SK-N-SH (cell line): ENCODE measurements around the gene MAP1B. TPM values are rescaled to one million over a fixed set of nuclear protein-coding genes. Genes with fewer than 3 reads are reported as not detected.

ENCODE experiments used
- CTCF ChIA-PET: fragments of 300-600, 350-600 bp; formaldehyde crosslinking; extraction: SDS; loops from one replicate; lab custom pipeline; 2021; lab: Yijun Ruan, JAX
- POLR2A ChIA-PET: fragments of 350-600 bp; sonication (Branson Sonifier 250); formaldehyde crosslinking; extraction: SDS; loops from one replicate; lab custom pipeline; 2020; ENCODE audit warnings: antibody characterized with exemption, inconsistent platforms; lab: Yijun Ruan, JAX
- DNase-seq: peaks from one replicate; pipeline ENCODE4 v3.0.0; 2012
- H2AFZ ChIP-seq: fragments of 200-600 bp; sonication (generic); 2 replicates; pipeline ENCODE4 v1.8.1; 2016; ENCODE audit warnings: antibody characterized with exemption, mild to moderate bottlenecking, low read depth
- H3F3A ChIP-seq: fragments of 200-600 bp; sonication (generic); replicated peaks from 2 replicates; pipeline ENCODE3; 2016; ENCODE audit warnings: antibody characterized with exemption, mild to moderate bottlenecking; ENCODE audit not compliant: insufficient read depth
- H3K27ac ChIP-seq, 2 experiments: fragments of 200-500 bp in 1 of 2; fragments of 200-600 bp in 1 of 2; sonication (Bioruptor generic) in 1 of 2; sonication (generic), shearing (Covaris generic) in 1 of 2; 2 replicates each; pipeline versions ENCODE4 v1.5.1 to v1.6.1; 2014 to 2016; ENCODE audit warnings: low read depth in 2 of 2, inconsistent platforms in 1 of 2, low read length in 1 of 2, mild to moderate bottlenecking in 1 of 2, mixed read lengths in 1 of 2
- H3K27me3 ChIP-seq: fragments of 200-600 bp; sonication (generic), shearing (Covaris generic); 2 replicates; pipeline ENCODE4 v1.6.1; 2016; ENCODE audit warnings: mixed run types; ENCODE audit not compliant: insufficient read depth
- H3K36me3 ChIP-seq, 2 experiments: fragments of 200-500 bp in 1 of 2; fragments of 200-600 bp in 1 of 2; sonication (Bioruptor generic) in 1 of 2; sonication (generic) in 1 of 2; replicated peaks in 1 of 2; 2 replicates each; pipeline versions ENCODE3 to v1.5.1; 2014 to 2016; ENCODE audit warnings: low read length in 1 of 2, mild to moderate bottlenecking in 1 of 2; ENCODE audit not compliant: insufficient read depth in 2 of 2, control insufficient read depth in 1 of 2
- H3K4me1 ChIP-seq, 2 experiments: fragments of 200-500 bp in 1 of 2; fragments of 200-600 bp in 1 of 2; sonication (Bioruptor generic) in 1 of 2; sonication (generic), shearing (Covaris generic) in 1 of 2; 2 replicates each; pipeline versions ENCODE4 v1.5.1 to v1.6.1; 2014 to 2016; ENCODE audit warnings: low read depth in 1 of 2, low read length in 1 of 2, mixed run types in 1 of 2; ENCODE audit not compliant: insufficient read depth in 2 of 2, control insufficient read depth in 1 of 2
- H3K4me2 ChIP-seq: fragments of 200-600 bp; sonication (generic), shearing (Covaris generic); 2 replicates; pipeline ENCODE4 v1.6.1; 2017; ENCODE audit warnings: mixed run types
- H3K4me3 ChIP-seq, 2 experiments: fragments of 200-500 bp in 1 of 2; fragments of 200-600 bp in 1 of 2; sonication (Bioruptor generic) in 1 of 2; sonication (generic), shearing (Covaris generic) in 1 of 2; 2 replicates each; pipeline versions ENCODE4 v1.5.1 to v1.8.1; 2014 to 2016; ENCODE audit warnings: low read depth in 2 of 2, inconsistent platforms in 1 of 2, low read length in 1 of 2, mild to moderate bottlenecking in 1 of 2, mixed read lengths in 1 of 2, moderate library complexity in 1 of 2
- H3K79me2 ChIP-seq: fragments of 200-600 bp; sonication (generic); 2 replicates; pipeline ENCODE4 v1.8.1; 2017; ENCODE audit warnings: mild to moderate bottlenecking; ENCODE audit not compliant: insufficient read depth
- H3K9ac ChIP-seq: fragments of 200-600 bp; sonication (generic); 2 replicates; pipeline ENCODE4 v1.6.1; 2017; ENCODE audit warnings: mixed run types
- H3K9me2 ChIP-seq: fragments of 200-600 bp; sonication (generic); 2 replicates; pipeline ENCODE4 v1.6.1; 2017; ENCODE audit warnings: mixed run types
- H3K9me3 ChIP-seq: fragments of 200-600 bp; sonication (generic); 2 replicates; pipeline ENCODE4 v1.6.1; 2017; ENCODE audit warnings: mixed run types, mild to moderate bottlenecking, moderate library complexity
- H4K20me1 ChIP-seq: fragments of 200-600 bp; sonication (generic); 2 replicates; pipeline ENCODE4 v1.6.1; 2017; ENCODE audit warnings: mild to moderate bottlenecking, mixed run types; ENCODE audit not compliant: insufficient read depth
- EZH2phosphoT487 ChIP-seq: fragments of 200-600 bp; sonication (generic); IDR thresholded peaks from 2 replicates; pipeline ENCODE4 v1.6.1; 2017; ENCODE audit warnings: low read depth, mixed run types, mild to moderate bottlenecking, antibody characterized with exemption, moderate library complexity, borderline replicate concordance
- FOXJ3 ChIP-seq: sonication (generic); formaldehyde crosslinking; IDR thresholded peaks from 2 replicates; pipeline ENCODE4 v1.5.1; 2020; ENCODE audit warnings: mild to moderate bottlenecking, missing genetic modification reagents
- FOXM1 ChIP-seq: IDR thresholded peaks from 2 replicates; pipeline ENCODE4 v1.4.0; 2012; ENCODE audit warnings: low read depth, mild to moderate bottlenecking
- JUND ChIP-seq: IDR thresholded peaks from 2 replicates; pipeline ENCODE4 v1.4.0; 2012
- MXI1 ChIP-seq: IDR thresholded peaks from 2 replicates; pipeline ENCODE4 v1.6.1; 2012; ENCODE audit warnings: mild to moderate bottlenecking, low read depth, low read length, improper control_type of control experiment
- NRF1 ChIP-seq: IDR thresholded peaks from 2 replicates; pipeline ENCODE4 v1.6.1; 2012; ENCODE audit warnings: low read depth, mild to moderate bottlenecking, low read length
- RFX5 ChIP-seq: IDR thresholded peaks from 2 replicates; pipeline ENCODE4 v1.6.1; 2012; ENCODE audit warnings: mild to moderate bottlenecking, improper control_type of control experiment, low read length
- RXRA ChIP-seq: IDR thresholded peaks from 2 replicates; pipeline ENCODE4 v1.4.0; 2012; ENCODE audit warnings: low read depth, mild to moderate bottlenecking, borderline replicate concordance
- SIN3A ChIP-seq: IDR thresholded peaks from 2 replicates; pipeline ENCODE4 v1.6.1; 2012; ENCODE audit warnings: low read depth, mild to moderate bottlenecking, low read length, moderate library complexity, borderline replicate concordance
- SMC3 ChIP-seq: IDR thresholded peaks from 2 replicates; pipeline ENCODE4 v1.6.1; 2012; ENCODE audit warnings: low read depth, low read length, improper control_type of control experiment
- TCF12 ChIP-seq: IDR thresholded peaks from 2 replicates; pipeline ENCODE4 v1.4.0; 2012
- WGBS: methylation state at CpG from one replicate; pipeline ENCODE4 v1.1.6; 2017; ENCODE audit warnings: low lambda C conversion rate; 5-methylcytosine and 5-hydroxymethylcytosine counted together
- polyA plus RNA-seq, 3 experiments: library from polyadenylated mRNA; depleted of rRNA; stranded (reverse); fragments of >200 nt; gene quantifications; 2 replicates each; pipeline ENCODE4 v1.2.3, GENCODE V29; 2012
- TF ChIP-seq, protein P1 (sequence below): IDR thresholded peaks from 2 replicates; pipeline ENCODE4 v1.4.0; 2012; ENCODE audit warnings: low read depth, borderline replicate concordance
- TF ChIP-seq, protein P2 (sequence below): fragments of 200-600 bp; sonication (generic); IDR thresholded peaks from 2 replicates; pipeline ENCODE4 v1.6.1; 2017; ENCODE audit warnings: antibody characterized with exemption, mild to moderate bottlenecking, moderate library complexity
- TF ChIP-seq, protein P3 (sequence below): IDR thresholded peaks from 2 replicates; pipeline ENCODE4 v1.4.0; 2012; ENCODE audit warnings: low read depth

MAP1B gene
- polyA plus RNA-seq, 1 of the 3 experiments (the other 2 are of a cell fraction), result 47.5 TPM

DNA sequence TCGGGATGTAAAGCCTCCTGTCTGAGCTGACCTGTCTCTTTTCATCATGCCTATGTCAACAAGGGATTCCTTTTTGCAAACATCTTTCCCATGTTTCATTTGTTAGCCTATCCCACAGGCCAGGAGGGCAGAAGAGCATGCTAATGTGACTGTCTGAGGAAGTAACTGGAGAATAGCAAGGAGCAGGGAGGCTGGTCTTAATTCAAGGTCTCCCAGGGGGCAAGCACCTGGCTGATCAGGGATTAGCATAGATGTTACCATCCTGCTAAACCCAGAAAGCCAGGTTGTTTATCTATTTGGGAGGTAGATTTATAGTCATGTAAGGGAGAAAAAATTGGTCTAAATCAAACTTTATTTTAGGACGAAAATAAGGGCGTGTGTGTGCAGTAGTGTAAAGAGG is 36.7 kb upstream of the MAP1B start:
- no peak overlapping the region; a peak in 1 of 4 replicates for H3K27ac ChIP-seq
- H3K4me3 ChIP-seq, result no peak overlapping the region
- peaks cover 20 to 29% of the 10 kb centered on the region in 2 experiments for H3K4me1 ChIP-seq
- H3K4me2 ChIP-seq, result no peak overlapping the region
- DNase-seq, result no peak
- H2AFZ ChIP-seq, result no peak overlapping the region
- ChIA-PET CTCF (no interaction called here), POLR2A (no interaction called here)
- no peak for TF ChIP-seq RFX5
- TF ChIP-seq EZH2phosphoT487, result no peak
- no peak for TF ChIP-seq SIN3A
- TF ChIP-seq, protein P1, sequence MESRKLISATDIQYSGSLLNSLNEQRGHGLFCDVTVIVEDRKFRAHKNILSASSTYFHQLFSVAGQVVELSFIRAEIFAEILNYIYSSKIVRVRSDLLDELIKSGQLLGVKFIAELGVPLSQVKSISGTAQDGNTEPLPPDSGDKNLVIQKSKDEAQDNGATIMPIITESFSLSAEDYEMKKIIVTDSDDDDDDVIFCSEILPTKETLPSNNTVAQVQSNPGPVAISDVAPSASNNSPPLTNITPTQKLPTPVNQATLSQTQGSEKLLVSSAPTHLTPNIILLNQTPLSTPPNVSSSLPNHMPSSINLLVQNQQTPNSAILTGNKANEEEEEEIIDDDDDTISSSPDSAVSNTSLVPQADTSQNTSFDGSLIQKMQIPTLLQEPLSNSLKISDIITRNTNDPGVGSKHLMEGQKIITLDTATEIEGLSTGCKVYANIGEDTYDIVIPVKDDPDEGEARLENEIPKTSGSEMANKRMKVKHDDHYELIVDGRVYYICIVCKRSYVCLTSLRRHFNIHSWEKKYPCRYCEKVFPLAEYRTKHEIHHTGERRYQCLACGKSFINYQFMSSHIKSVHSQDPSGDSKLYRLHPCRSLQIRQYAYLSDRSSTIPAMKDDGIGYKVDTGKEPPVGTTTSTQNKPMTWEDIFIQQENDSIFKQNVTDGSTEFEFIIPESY, result no peak
- TF ChIP-seq RXRA, result no peak
- TF ChIP-seq SMC3, result no peak
- TF ChIP-seq MXI1, result no peak
- no peak for TF ChIP-seq FOXJ3 (CRISPR knock-in tag)
- TF ChIP-seq, protein P2, sequence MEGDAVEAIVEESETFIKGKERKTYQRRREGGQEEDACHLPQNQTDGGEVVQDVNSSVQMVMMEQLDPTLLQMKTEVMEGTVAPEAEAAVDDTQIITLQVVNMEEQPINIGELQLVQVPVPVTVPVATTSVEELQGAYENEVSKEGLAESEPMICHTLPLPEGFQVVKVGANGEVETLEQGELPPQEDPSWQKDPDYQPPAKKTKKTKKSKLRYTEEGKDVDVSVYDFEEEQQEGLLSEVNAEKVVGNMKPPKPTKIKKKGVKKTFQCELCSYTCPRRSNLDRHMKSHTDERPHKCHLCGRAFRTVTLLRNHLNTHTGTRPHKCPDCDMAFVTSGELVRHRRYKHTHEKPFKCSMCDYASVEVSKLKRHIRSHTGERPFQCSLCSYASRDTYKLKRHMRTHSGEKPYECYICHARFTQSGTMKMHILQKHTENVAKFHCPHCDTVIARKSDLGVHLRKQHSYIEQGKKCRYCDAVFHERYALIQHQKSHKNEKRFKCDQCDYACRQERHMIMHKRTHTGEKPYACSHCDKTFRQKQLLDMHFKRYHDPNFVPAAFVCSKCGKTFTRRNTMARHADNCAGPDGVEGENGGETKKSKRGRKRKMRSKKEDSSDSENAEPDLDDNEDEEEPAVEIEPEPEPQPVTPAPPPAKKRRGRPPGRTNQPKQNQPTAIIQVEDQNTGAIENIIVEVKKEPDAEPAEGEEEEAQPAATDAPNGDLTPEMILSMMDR, result no peak
- TF ChIP-seq, protein P3, sequence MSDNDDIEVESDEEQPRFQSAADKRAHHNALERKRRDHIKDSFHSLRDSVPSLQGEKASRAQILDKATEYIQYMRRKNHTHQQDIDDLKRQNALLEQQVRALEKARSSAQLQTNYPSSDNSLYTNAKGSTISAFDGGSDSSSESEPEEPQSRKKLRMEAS, result no peak
- TF ChIP-seq TCF12, result no peak
- no peak for TF ChIP-seq JUND
- no peak for TF ChIP-seq NRF1
- H3K27me3 ChIP-seq, result no peaks in the 10 kb centered on the region
- no peaks in the 10 kb centered on the region for H3K9me2 ChIP-seq
- no peak overlapping the region for H3K9ac ChIP-seq
- no peaks in the 10 kb centered on the region for H4K20me1 ChIP-seq
- no peaks in the 10 kb centered on the region for H3K79me2 ChIP-seq
- no peaks in the 10 kb centered on the region for H3K9me3 ChIP-seq
- 81% methylated on average over 3 of the region's 3 CpGs for WGBS
- H3F3A ChIP-seq, result peaks cover 43% of the 10 kb centered on the region
- H3K36me3 ChIP-seq, result no peaks in the 10 kb centered on the region

DNA sequence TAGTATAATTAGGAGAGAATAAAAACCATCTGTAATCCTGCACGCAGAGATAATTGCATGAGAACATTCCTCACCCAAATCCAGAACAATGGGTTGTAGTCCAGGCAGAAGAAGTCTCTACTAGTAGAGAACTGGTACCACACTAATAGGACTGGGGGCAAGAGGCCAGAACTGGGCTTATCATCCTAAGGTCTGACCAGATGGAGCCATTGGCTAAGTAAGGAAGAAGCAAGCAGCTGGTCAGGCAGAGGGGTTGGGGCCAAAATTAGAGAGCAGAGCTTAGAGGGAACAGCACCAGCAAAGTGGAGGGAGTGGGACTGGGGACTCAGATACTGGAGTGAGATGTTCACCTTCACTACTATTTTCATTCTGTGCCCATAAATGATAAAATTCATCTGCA is 35.4 kb upstream of the MAP1B start:
- Histone ChIP-seq H3K36me3 (no peaks in the 10 kb centered on the region), H3K27me3 (no peaks in the 10 kb centered on the region), H3K27ac (no peak overlapping the region), H3K9me3 (no peaks in the 10 kb centered on the region), H2AFZ (no peak overlapping the region), H4K20me1 (no peaks in the 10 kb centered on the region), H3K4me3 (no peak overlapping the region), H3K9ac (no peak overlapping the region), H3F3A (peaks cover 29% of the 10 kb centered on the region), H3K9me2 (no peaks in the 10 kb centered on the region), H3K4me2 (no peak overlapping the region), H3K4me1 (peaks cover 10 to 16% of the 10 kb centered on the region in 2 experiments; a peak in 3 of 4 replicates), H3K79me2 (no peaks in the 10 kb centered on the region)
- ChIA-PET CTCF (interaction anchor here (0.7 kb wide), 1 partner anchor 215 kb away, joined by 3 read pairs; no protein-coding TSS in a partner anchor), POLR2A (no interaction called here)
- 97% methylated on average over 1 of the region's 1 CpG for WGBS
- TF ChIP-seq, protein P3, result no peak
- TF ChIP-seq NRF1, result no peak
- TF ChIP-seq FOXM1, result no peak
- DNase-seq, result no peak
